ENCODE results near the gene STXBP6.

The STXBP6 gene

GRCh38 chr14:25050269-25051150 lies 563 bp upstream of the STXBP6 start:
- DNase-seq: no peak

- no peak for DNase-seq
Measured at GRCh38 chr14:25049093-25049567, 817 bp downstream of the STXBP6 start.

GRCh38 chr14:25048170-25049016 lies 1.6 kb downstream of the STXBP6 start:
- DNase-seq: no peak

GRCh38 chr14:25046301-25046943 lies 3.5 kb downstream of the STXBP6 start:
- no peak for DNase-seq

- no peak for DNase-seq
Measured at GRCh38 chr14:25044106-25044698, 5.7 kb downstream of the STXBP6 start.

- no peak for DNase-seq
Measured at GRCh38 chr14:25042362-25043299, 7.3 kb downstream of the STXBP6 start.

- DNase-seq: no peak
Measured at GRCh38 chr14:25041898-25042297, 8.0 kb downstream of the STXBP6 start.

GRCh38 chr14:25041484-25041883 lies 8.5 kb downstream of the STXBP6 start:
- DNase-seq: no peak

GRCh38 chr14:25039933-25040332 lies 10.0 kb downstream of the STXBP6 start:
- no peak for DNase-seq

- DNase-seq: no peak
Measured at GRCh38 chr14:25038044-25038668, 11.8 kb downstream of the STXBP6 start.

GRCh38 chr14:25037032-25037431 lies 12.9 kb downstream of the STXBP6 start:
- no peak for DNase-seq

GRCh38 chr14:25034803-25035681 lies 14.9 kb downstream of the STXBP6 start:
- DNase-seq: no peak

GRCh38 chr14:25033358-25033757 lies 16.6 kb downstream of the STXBP6 start:
- no peak for DNase-seq

GRCh38 chr14:25032092-25032784 lies 17.7 kb downstream of the STXBP6 start:
- no peak for DNase-seq

- DNase-seq: no peak
Measured at GRCh38 chr14:25026476-25027137, 23.3 kb downstream of the STXBP6 start.

GRCh38 chr14:25019892-25020291 lies 30.1 kb downstream of the STXBP6 start:
- DNase-seq: no peak

GRCh38 chr14:25017562-25017961 lies 32.4 kb downstream of the STXBP6 start:
- no peak for DNase-seq

GRCh38 chr14:25015761-25016160 lies 34.2 kb downstream of the STXBP6 start:
- DNase-seq: no peak

GRCh38 chr14:25014440-25014839 lies 35.5 kb downstream of the STXBP6 start:
- no peak for DNase-seq
